NCI-H1436 (cell line): ENCODE measurements around the gene DAAM1.

ENCODE experiments used
- DNase-seq: peaks from one replicate; lab custom pipeline; 2025; lab: John Stamatoyannopoulos, UW

The DAAM1 gene

DNA sequence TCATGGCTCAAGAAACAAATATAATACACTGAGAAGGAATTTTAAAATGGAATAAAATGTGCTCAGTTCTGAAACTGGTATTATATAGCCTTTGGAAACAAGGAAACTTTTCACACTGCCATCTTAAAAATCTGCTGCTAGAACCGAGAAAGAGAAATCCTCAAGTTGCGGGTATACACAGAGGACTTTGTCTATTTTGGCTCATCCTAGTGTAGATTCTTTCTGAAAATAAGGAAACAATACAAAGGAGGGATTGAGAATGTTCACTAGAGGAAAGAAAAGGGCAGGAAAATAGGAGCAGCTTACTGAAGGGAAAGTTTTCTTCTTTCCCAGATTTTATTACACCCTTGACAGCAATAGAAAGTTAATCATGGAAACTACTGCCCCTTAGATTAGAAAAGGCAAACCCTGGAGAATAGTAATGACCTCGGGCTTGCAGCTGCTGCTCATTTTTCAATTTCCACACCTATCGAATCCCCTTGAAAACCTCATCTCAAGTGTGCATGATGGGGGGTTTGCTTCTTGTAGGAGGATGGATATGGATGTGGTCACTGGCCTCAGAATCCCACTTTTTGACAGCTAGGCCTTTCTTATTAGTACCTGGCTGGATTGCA is 104.6 kb downstream of the DAAM1 start:
- DNase-seq = no peak

- DNase-seq = no peak
Observed at GRCh38 chr14:59293935-59294661, 105.6 kb downstream of the DAAM1 start.

DNA sequence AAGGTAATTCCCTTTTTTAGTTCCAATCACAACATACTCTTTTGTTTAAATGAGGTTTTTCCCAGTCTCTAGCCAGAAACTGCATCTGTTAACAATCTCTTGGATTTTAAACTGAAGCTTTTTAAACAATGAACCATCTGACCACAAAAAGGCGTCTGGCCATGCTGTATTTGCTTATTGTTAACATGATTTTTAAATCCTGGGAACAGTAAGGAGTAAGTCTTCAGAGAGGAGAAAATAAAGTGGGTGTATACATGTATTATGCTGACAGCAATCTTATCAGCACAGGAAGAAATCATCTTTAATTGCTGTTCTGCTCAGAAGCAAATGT is 106.2 kb downstream of the DAAM1 start:
- no peak for DNase-seq

DNA sequence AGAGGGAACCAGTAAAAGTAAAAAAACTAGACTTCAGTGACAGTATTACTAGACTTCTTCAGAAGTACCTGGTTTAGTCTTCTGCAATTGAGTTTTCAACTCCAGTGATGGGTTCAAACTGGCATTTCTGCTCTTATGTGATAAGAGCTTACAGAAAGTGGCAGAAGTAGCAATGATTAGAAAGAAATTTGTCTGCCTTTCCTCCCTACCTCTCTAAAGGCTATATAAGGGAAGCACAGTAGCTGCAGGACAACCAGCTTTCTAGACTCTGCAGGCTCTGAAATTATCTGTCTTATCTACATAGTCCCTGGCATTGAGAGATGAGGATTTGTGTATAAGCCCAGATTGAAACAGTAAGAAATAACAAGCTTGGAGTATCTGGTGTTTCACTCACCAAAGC is 107.5 kb downstream of the DAAM1 start:
- no peak for DNase-seq

DNA sequence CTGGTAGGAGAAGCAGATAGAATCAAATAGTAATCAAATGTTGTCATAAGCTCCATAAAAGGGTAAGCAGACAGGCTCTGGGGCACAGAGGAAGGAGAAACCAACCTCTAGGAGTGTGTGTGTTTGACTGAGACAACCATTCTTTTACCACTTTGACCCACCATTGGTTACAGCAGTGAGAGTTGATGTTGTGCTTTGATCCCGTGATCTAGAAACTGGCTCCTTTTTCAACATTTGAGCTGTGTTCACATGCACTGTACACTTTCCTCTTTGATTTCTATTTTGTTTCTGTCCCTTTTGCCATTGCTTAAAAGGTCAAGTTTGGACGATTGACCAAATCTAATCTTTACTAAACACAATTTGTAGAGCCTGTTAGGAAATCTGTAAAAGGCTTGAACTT is 108.0 kb downstream of the DAAM1 start:
- DNase-seq = no peak

DNA sequence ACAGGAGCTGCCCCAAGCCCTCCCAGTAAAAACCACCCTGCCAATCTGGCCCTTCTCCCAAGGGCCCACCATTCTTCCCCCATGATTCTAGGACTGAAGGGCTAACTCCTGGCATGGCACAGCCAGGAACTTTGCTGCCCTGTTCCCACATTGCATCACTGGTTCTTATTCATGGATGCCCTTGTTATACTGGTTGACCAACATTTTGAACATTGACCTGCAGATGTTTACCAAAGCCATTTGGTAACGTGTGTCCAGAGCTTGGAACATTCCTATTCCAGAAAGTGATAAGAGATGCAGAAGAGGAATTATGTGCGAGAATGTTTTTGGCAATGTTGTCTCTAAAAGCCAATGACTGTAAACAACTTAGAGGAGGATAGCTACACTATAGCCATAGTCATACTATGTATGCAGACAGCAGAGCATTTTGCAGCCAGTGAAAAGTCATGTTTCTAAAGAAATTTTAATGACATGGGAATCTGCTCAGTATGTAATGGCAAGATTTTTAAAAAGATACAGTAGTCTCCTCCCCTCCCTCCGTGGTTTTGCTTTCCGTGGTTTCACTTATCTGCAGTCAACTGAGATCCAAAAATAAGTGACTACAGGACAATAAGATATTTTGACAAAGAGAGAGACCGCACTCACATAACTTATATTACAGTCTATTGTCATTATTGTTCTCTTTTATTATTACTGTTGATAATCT is 108.8 kb downstream of the DAAM1 start:
- DNase-seq = no peak

- no peak for DNase-seq
Observed at GRCh38 chr14:59299731-59300130, 111.3 kb downstream of the DAAM1 start.

DNA sequence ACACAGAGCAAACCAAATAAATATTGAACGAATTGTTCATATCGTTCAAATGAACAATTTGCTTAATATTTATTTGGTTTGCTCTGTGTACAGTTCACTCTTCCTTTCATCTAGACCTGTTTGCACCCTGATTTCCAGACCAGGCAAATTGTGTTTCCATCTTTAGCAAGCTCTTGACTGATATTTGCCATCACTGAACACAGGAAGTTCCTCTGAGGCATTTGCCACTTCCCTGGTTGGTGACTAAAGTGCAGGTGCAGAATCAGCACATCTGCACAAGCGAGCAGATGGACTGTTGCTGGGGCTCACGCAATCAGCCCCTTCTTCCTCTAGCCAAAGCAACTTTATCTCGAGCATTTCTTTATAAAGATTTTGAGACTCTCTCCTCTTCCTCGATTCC is 112.9 kb downstream of the DAAM1 start:
- DNase-seq = no peak

DNA sequence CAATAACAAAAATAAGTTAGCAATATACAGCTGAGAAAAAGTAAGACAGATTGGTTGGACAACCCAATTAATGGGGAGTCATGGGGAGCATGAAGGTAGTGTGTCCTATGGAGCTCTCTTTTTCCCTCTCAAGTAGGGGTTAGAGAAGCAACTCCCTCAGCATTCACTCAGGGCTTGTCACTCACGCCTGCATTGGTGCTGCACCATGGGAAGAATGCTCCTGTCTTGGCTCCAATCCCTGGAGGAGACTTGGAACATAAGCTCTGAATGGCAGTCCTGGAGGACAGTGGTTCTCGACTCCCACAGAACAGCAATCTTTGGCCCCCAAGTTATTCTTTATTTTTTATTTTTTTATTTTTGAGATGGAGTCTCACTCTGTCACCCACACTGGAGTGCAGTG is 113.8 kb downstream of the DAAM1 start:
- DNase-seq = no peak

GRCh38 chr14:59303216-59303615 is 114.7 kb downstream of the DAAM1 start:
- DNase-seq = no peak

DNA sequence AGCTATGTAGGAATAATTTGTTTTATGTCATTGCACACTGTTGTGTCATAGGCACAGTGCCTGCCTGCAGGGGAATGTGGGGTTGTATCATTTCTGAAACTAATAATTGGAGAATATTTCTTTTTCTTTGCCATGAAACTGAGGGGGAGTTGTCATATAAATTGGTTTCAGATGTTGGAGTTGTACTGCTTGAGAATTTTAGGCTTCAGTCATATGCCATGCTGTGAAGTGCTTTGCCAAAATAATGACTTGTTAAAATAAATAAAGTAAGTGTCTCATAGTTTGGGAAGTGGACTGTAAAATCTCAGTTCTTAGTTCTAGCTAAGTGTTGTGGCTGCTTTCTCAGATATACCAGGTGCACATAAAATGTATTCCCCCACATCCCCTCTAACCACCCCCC is 116.8 kb downstream of the DAAM1 start:
- DNase-seq = no peak

DNA sequence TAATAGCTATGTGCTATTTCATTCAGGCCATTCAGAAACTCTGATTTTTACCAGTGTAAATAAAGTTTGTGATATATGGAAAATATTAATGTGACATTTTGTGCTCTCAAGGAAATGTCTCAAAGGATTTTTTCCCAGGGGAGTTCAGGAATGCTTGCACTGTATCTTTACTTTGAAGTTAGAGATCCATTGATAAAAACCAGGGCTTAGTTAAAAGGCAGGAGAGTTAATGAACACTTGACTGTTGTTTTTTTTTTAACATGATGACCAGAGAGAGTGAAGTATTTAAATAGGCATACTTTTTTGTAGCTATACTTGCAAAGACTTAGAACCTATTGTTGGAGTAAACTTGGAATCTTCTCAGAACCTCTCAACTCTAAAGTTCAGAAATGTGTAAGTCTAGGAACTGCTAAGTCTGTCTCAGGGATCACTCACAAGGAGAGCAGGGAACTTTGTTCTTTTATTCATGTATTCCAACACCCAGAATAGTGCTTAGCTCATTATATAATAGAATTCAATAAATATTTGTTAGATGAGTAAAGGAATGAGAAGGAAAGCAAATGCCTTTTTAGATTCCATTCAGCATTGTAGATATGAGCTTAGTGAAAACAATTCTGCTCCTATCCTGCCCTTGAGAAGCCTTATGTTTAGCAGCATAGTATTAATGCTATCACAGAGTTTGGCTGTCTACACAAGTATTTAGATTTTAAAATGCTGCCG is 117.5 kb downstream of the DAAM1 start:
- no peak for DNase-seq

- no peak for DNase-seq
Observed at GRCh38 chr14:59306775-59307174, 118.3 kb downstream of the DAAM1 start.

DNA sequence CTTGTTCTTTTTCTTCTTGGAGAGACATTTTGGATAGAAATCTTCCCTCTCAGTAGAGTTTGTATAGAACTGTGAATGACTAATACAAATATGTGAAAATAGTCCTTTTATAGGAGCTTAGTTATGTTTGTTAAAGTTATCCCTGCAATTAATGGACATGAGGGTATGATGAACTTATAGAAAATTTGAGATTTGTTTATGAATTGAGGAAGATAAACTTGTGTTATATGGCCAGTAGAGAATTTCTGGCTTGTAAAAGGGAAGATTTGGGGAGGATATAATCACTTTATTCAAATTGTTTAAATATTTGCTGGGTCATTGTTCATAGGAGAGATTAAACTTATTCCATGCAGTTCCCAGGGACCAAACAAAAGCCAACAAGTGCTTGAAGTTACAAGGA is 119.6 kb downstream of the DAAM1 start:
- no peak for DNase-seq

DNA sequence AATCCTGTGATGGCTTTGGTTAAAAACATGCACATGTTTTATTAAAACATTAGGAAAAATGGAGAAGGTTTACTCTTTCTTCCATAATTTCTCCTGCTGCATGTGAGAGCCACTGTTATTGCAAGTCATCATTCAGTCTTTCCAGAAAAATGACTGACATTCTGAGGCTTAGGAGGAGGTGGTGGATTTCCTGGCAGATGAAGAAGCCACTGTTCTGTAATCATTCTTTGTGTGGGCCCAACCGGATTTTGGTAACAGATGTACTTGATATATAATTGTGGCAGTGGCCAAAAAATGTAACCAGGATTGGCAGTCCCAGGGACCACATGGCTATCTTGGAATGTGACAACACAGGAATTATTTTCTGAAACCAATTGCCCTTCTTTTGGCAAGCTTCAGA is 120.2 kb downstream of the DAAM1 start:
- no peak for DNase-seq

DNA sequence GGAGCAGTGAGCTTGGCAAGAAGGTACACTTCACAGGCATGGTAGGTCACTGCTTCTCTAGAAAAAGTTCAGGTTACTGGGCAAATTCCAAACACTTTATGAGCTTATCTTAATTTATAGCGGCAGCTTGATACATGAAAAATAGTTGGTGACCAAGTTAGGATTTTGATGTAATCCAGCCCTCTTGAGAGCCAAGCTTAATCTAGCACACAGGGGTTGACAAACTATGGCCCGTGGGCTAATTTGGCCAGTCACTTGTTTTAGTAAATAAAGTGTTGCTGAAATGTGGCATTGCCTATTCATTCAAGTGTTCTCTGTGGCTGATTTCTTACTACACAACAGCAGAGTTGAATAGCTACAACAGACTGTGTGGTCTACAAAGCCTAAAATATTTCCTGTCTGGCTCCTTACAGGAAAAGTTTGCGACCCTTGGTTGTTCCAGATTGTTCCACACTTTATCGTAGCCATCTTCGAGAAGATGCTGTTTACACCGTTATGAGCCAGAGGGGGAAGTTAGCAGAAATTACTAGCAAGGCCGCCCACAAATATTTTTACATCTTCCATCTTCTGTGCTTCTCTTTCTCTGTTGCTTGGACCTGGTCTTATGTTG is 120.9 kb downstream of the DAAM1 start:
- no peak for DNase-seq

DNA sequence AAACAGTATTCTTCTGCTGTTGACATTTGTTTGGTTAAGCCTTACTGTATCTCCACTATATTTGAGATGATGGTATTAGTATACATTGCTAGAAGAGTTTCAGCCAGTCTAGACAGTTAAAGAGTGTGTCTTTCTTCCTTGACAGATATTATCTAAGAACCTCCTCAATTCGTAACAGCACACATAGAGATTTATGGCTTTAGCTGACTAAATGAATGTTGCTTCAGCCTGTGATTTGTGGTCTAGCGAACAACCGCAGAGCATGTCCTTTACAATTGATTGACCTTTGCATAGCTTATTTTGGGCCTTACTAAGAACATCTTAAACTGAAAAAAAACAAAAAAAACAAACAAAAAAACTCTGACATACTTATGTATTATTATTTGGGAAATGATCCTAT is 122.2 kb downstream of the DAAM1 start:
- DNase-seq = no peak

DNA sequence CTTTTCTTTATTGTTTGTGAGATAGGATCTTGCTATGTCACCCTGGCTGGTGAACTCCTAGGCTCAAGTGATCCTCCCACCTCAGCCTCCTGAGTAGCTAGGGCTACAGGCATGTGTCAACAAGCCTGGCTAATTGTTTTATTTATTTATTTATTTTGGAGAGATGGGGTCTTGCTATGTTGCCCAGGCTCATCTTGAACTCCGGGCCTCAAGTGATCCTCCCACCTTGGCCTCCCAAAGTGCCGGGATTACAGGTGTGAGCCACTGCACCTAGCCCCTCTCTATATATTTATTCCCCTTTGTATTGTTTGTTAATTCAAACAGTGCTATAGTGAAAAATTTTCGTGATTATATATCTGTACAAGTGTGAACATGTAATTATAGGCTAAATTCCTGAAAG is 123.3 kb downstream of the DAAM1 start:
- no peak for DNase-seq

DNA sequence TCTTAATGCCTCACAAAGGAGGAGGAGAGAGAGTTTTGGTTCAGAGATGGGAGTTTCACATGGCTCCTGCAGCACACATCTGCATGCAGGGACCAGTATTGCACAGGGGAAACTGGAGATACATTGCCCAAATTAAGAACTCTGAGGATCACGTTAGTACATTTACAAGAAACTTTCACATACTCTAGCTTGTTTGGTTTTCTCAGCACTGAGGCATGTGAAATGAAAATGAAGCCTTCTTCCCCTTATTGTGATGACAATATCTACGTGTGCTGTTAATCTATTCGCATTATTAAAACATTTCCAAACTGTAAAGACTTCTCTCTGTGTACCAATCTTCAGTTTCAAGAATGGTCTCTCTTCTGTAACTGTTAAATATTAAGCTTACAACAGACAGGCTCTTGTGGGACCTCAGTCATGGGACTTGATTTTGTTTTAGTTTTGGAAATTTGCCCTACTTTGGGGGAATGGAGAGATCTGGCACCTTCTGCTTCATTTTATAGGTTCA is 124.7 kb downstream of the DAAM1 start:
- no peak for DNase-seq

GRCh38 chr14:59313658-59314608 is 125.5 kb downstream of the DAAM1 start:
- DNase-seq = no peak

DNA sequence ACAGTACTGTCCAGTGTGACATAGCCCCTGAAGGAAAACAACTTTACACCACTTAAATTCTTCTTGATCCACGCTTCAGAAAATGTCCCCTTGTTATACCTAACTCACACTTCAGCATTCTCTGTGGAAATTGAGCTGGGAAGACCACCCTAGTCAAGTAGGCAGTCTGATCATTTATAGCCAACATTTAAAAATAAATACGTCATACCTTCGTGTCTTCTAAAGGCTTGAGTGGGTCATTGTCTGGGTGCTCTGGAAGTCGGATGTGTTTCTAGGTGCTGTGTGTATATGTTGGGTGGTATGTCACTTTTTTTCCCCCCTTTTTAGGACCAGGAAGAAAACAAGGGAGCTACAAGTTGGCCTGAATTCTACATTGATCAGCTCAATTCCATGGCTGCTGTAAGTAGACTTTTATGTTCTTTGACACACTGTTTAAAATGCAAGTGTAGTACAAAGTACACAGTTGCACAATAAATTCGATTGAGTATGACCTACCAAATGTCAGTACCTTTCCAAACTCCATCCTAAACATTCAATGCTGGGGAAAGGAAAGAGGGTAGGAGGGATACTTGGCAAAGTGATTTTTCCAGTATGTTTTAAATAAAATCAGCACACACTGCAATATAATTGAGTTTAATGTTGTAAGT is 126.6 kb downstream of the DAAM1 start:
- no peak for DNase-seq
